H1 (cell line): ENCODE results near the gene TOM1L2. TPM values are rescaled to one million over a fixed set of nuclear protein-coding genes. Genes with fewer than 3 reads are reported as not detected.

Source experiments
- CTCF ChIA-PET: fragments of 300-600 bp; sonication (Branson Sonifier 250); formaldehyde crosslinking; loops from one replicate; lab custom pipeline; 2021; ENCODE audit not compliant: partially characterized antibody; lab: Charles Lee
- POLR2A ChIA-PET: fragments of 300-600 bp; sonication (Branson Sonifier 250); formaldehyde crosslinking; loops from one replicate; lab custom pipeline; 2021; ENCODE audit warnings: inconsistent platforms; ENCODE audit not compliant: partially characterized antibody; lab: Charles Lee
- DNase-seq, 2 experiments: peaks; one replicate each; pipeline versions ENCODE4 v3.0.0 to v3.0.0-alpha.2; 2010 to 2022; ENCODE audit warnings: low spot score in 2 of 2, low read depth in 1 of 2, mixed read lengths in 1 of 2
- FAIRE-seq: peaks from 2 replicates; lab custom pipeline; 2011; peaks lifted over from hg19 to GRCh38; lab: Jason Lieb, UNC
- H2AFZ ChIP-seq: 2 replicates; pipeline ENCODE4 v1.8.1; 2012; ENCODE audit warnings: low read length, inconsistent platforms
- H2AK5ac ChIP-seq: 2 replicates; pipeline ENCODE4 v1.6.1; 2013; ENCODE audit warnings: low read depth, low read length
- H2BK120ac ChIP-seq: replicated peaks from 2 replicates; pipeline ENCODE3; 2013; ENCODE audit warnings: low read depth, low read length, inconsistent platforms
- H2BK12ac ChIP-seq: 2 replicates; pipeline ENCODE4 v1.6.1; 2013; ENCODE audit warnings: low read depth, low read length
- H2BK15ac ChIP-seq: 2 replicates; pipeline ENCODE4 v1.6.1; 2013; ENCODE audit warnings: low read length
- H2BK20ac ChIP-seq: 2 replicates; pipeline ENCODE4 v1.6.1; 2013; ENCODE audit warnings: low read length
- H2BK5ac ChIP-seq: 2 replicates; pipeline ENCODE4 v1.6.1; 2013; ENCODE audit warnings: low read depth, low read length
- H3K14ac ChIP-seq: 2 replicates; pipeline ENCODE4 v1.6.1; 2013; ENCODE audit warnings: inconsistent platforms; ENCODE audit not compliant: insufficient read length
- H3K18ac ChIP-seq: 2 replicates; pipeline ENCODE4 v1.6.1; 2013; ENCODE audit warnings: low read length; ENCODE audit errors: extremely low read depth
- H3K23ac ChIP-seq: 2 replicates; pipeline ENCODE4 v1.6.1; 2013; ENCODE audit warnings: inconsistent platforms; ENCODE audit not compliant: insufficient read length
- H3K23me2 ChIP-seq: 2 replicates; pipeline ENCODE4 v1.6.1; 2013; ENCODE audit warnings: low read depth, low read length
- H3K27ac ChIP-seq: 2 replicates; pipeline ENCODE4 v1.6.1; 2011; ENCODE audit warnings: low read depth, low read length, inconsistent platforms
- H3K27me3 ChIP-seq, 4 experiments: replicated peaks in 1 of 4; 1 replicate in 1 of 4; 2 replicates in 3 of 4; pipeline versions ENCODE4 v1.6.1 to v1.8.1; 2011 to 2013; ENCODE audit warnings: low read length in 3 of 4, mild to moderate bottlenecking in 3 of 4, inconsistent platforms in 2 of 4, mixed read lengths in 2 of 4, moderate library complexity in 1 of 4; ENCODE audit not compliant: control insufficient read depth in 3 of 4, insufficient read depth in 3 of 4; ENCODE audit errors: extremely low read depth in 1 of 4
- H3K36me3 ChIP-seq, 4 experiments: 2 replicates each; pipeline versions ENCODE4 v1.6.1 to v1.8.1; 2011 to 2013; ENCODE audit warnings: mild to moderate bottlenecking in 4 of 4, low read length in 3 of 4, moderate library complexity in 2 of 4, control low read depth in 1 of 4, inconsistent platforms in 1 of 4; ENCODE audit not compliant: insufficient read depth in 4 of 4, control insufficient read depth in 2 of 4
- H3K4ac ChIP-seq: replicated peaks from 2 replicates; pipeline ENCODE3; 2013; ENCODE audit warnings: low read length, low read depth, mixed read lengths, inconsistent platforms; ENCODE audit not compliant: insufficient read length
- H3K4me1 ChIP-seq, 4 experiments: replicated peaks in 1 of 4; 1 replicate in 1 of 4; 2 replicates in 3 of 4; pipeline versions ENCODE4 v1.6.1 to v1.8.1; 2011 to 2013; ENCODE audit warnings: low read length in 3 of 4, inconsistent platforms in 2 of 4, mixed read lengths in 1 of 4; ENCODE audit not compliant: insufficient read depth in 4 of 4, control insufficient read depth in 3 of 4
- H3K4me2 ChIP-seq, 2 experiments: 2 replicates each; pipeline versions ENCODE4 v1.6.1 to v1.8.1; 2011 to 2013; ENCODE audit warnings: low read depth in 2 of 2, low read length in 2 of 2, control low read depth in 1 of 2, inconsistent platforms in 1 of 2, mild to moderate bottlenecking in 1 of 2; ENCODE audit not compliant: insufficient read depth in 1 of 2
- H3K4me3 ChIP-seq, 4 experiments: fragments of 200-600, 300-600 bp in 1 of 4; sonication (generic), shearing (Covaris generic), sonication (Bioruptor Twin) in 1 of 4; 2 replicates each; pipeline versions ENCODE4 v1.5.1 to v1.8.1; 2011 to 2016; ENCODE audit warnings: low read length in 4 of 4, low read depth in 3 of 4, control low read depth in 2 of 4, inconsistent platforms in 2 of 4, mild to moderate bottlenecking in 2 of 4, mixed read lengths in 1 of 4, moderate library complexity in 1 of 4; ENCODE audit not compliant: insufficient read depth in 2 of 4; ENCODE audit errors: extremely low read depth in 1 of 4
- H3K56ac ChIP-seq: replicated peaks from 2 replicates; pipeline ENCODE3; 2013; ENCODE audit warnings: low read depth, mild to moderate bottlenecking, mixed read lengths, low read length, inconsistent platforms; ENCODE audit not compliant: insufficient read length
- H3K79me1 ChIP-seq: 2 replicates; pipeline ENCODE4 v1.6.1; 2013; ENCODE audit warnings: low read depth, low read length, control low read depth
- H3K79me2 ChIP-seq, 2 experiments: 2 replicates each; pipeline versions ENCODE4 v1.6.1 to v1.8.1; 2012 to 2013; ENCODE audit warnings: low read length in 2 of 2, mild to moderate bottlenecking in 2 of 2, inconsistent platforms in 1 of 2; ENCODE audit not compliant: insufficient read depth in 2 of 2, control insufficient read depth in 1 of 2
- H3K9ac ChIP-seq, 4 experiments: replicated peaks in 1 of 4; 1 replicate in 1 of 4; 2 replicates in 3 of 4; pipeline versions ENCODE4 v1.6.1 to v1.8.1; 2011 to 2013; ENCODE audit warnings: low read depth in 3 of 4, low read length in 3 of 4, control low read depth in 2 of 4, mild to moderate bottlenecking in 2 of 4, moderate library complexity in 2 of 4, inconsistent platforms in 1 of 4; ENCODE audit errors: extremely low read depth in 1 of 4
- H3K9me3 ChIP-seq, 2 experiments: 2 replicates each; pipeline versions ENCODE4 v1.6.1 to v1.8.1; 2012 to 2013; ENCODE audit warnings: mild to moderate bottlenecking in 2 of 2, moderate library complexity in 2 of 2, control low read depth in 1 of 2, inconsistent platforms in 1 of 2, low read depth in 1 of 2, low read length in 1 of 2, mixed read lengths in 1 of 2; ENCODE audit not compliant: insufficient read depth in 2 of 2
- H4K20me1 ChIP-seq, 2 experiments: replicated peaks in 1 of 2; 2 replicates each; pipeline versions ENCODE3 to v1.8.1; 2011 to 2013; ENCODE audit warnings: inconsistent platforms in 2 of 2, low read length in 2 of 2, mild to moderate bottlenecking in 1 of 2; ENCODE audit not compliant: insufficient read depth in 2 of 2, control insufficient read depth in 1 of 2
- H4K5ac ChIP-seq: 2 replicates; pipeline ENCODE4 v1.6.1; 2013; ENCODE audit warnings: low read length, low read depth, mixed read lengths, inconsistent platforms; ENCODE audit not compliant: insufficient read length
- H4K8ac ChIP-seq: 2 replicates; pipeline ENCODE4 v1.8.0; 2013; ENCODE audit warnings: mild to moderate bottlenecking, moderate library complexity, low read length, inconsistent platforms; ENCODE audit not compliant: insufficient read depth; ENCODE audit errors: extremely low read depth
- H4K91ac ChIP-seq: replicated peaks from 2 replicates; pipeline ENCODE3; 2013; ENCODE audit warnings: low read length, mixed read lengths, inconsistent platforms; ENCODE audit not compliant: insufficient read length
- KDM1A ChIP-seq: fragments of 200-600, 300-600 bp; sonication (generic); IDR thresholded peaks from 2 replicates; pipeline ENCODE4 v1.7.1; 2016; ENCODE audit warnings: mild to moderate bottlenecking, low read length, borderline replicate concordance
- RBBP5 ChIP-seq: IDR thresholded peaks from 2 replicates; pipeline ENCODE4 v1.7.1; 2012; ENCODE audit warnings: low read depth, mild to moderate bottlenecking, inconsistent platforms, low read length, moderate library complexity, borderline replicate concordance
- WGBS, 2 experiments: shearing (Covaris generic) in 1 of 2; methylation state at CpG; one replicate each; pipeline versions ENCODE4 v1.1.6 to v1.1.7; 2013 to 2015; ENCODE audit warnings: low lambda C conversion rate in 2 of 2, mixed read lengths in 2 of 2, inconsistent platforms in 1 of 2, low coverage in 1 of 2, missing lambda C conversion rate in 1 of 2; ENCODE audit not compliant: insufficient replicate concordance in 2 of 2, insufficient coverage in 1 of 2, insufficient read length in 1 of 2; ENCODE audit errors: extremely low coverage in 1 of 2, missing lambda C conversion rate in 1 of 2; 5-methylcytosine and 5-hydroxymethylcytosine counted together
- polyA plus RNA-seq, 7 experiments: library from polyadenylated mRNA; depleted of rRNA in 3 of 7; stranded (reverse) in 5 of 7; unstranded in 2 of 7; fragments of >200 nt in 5 of 7; fragments of 200-250 nt in 2 of 7; gene quantifications; 1 replicate in 5 of 7; 2 replicates in 1 of 7; 4 replicates in 1 of 7; pipeline versions ENCODE4 v1.2.1 to v1.2.3, GENCODE V29; 2011 to 2013; ENCODE audit warnings: missing spikeins in 2 of 7, mixed read lengths in 2 of 7
- total RNA-seq: library from RNA; stranded (reverse); fragmentation: NEBNext Ultra II Directional; extraction: Animal tissue kit (Norgen Biotek cat#: 25700); gene quantifications from 2 replicates; pipeline ENCODE4 v1.2.1, GENCODE V29; 2021

TOM1L2 gene
- total and polyA plus RNA-seq, 2 of the 8 experiments (the other 6 are each of a cell fraction or from before 2014, with no cell fraction given) = 2.0 to 3.4 TPM

DNA sequence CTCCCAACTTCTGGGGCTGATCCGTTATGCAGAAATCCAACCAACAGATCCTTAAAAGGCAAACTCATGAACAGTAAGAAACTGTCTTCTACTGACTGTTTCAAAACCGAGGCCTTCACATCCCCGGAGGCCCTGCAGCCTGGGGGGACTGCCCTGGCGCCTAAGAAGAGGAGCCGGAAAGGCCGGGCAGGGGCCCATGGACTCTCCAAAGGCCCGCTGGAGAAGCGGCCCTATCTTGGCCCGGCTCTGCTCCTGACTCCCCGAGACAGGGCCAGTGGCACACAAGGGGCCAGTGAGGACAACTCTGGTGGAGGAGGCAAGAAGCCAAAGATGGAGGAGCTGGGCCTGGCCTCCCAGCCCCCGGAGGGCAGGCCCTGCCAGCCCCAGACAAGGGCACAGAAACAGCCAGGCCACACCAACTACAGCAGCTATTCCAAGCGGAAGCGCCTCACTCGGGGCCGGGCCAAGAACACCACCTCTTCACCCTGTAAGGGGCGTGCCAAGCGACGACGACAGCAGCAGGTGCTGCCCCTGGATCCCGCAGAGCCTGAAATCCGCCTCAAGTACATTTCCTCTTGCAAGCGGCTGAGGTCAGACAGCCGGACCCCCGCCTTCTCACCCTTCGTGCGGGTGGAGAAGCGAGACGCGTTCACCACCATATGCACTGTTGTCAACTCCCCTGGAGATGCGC lies 174.9 kb downstream of the TOM1L2 start:
- no peak overlapping the region for H2BK12ac ChIP-seq
- WGBS, 2 experiments = 94% methylated on average over 29 of the region's 30 CpGs; no CpG with 5 or more reads in 1 of the 2 experiments
- TF ChIP-seq RBBP5 = no peak
- 0 out of 2 replicates have a peak, but pooled peaks have one; percentile 24 for TF ChIP-seq KDM1A
- H2BK20ac ChIP-seq = no peak overlapping the region
- no peak overlapping the region for H2BK15ac ChIP-seq
- no peak overlapping the region for H3K56ac ChIP-seq
- H3K18ac ChIP-seq = no peak overlapping the region
- H4K8ac ChIP-seq = no peak overlapping the region
- no peak overlapping the region for H2BK5ac ChIP-seq
- H4K5ac ChIP-seq = no peak overlapping the region
- no peak overlapping the region for H3K4me3 ChIP-seq
- H2AK5ac ChIP-seq = no peak overlapping the region
- no peaks in the 10 kb centered on the region for H3K36me3 ChIP-seq
- ChIA-PET POLR2A (interaction anchor here (1.3 to 1.4 kb wide), 2 partner anchors 12 to 39 kb away, joined by 4 to 5 read pairs; partner anchors contain the start of gene SREBF1), CTCF (interaction anchor here (0.9 to 2.6 kb wide), 4 partner anchors 12 to 58 kb away, joined by 3 to 10 read pairs (median 4); no protein-coding TSS in a partner anchor)
- H3K79me1 ChIP-seq = no peaks in the 10 kb centered on the region
- FAIRE-seq (no peak), DNase-seq (no peak)
- H4K91ac ChIP-seq = no peak overlapping the region
- no peak overlapping the region for H3K4ac ChIP-seq
- no peak overlapping the region for H2BK120ac ChIP-seq
- H3K27ac ChIP-seq = no peak overlapping the region
- H3K4me2 ChIP-seq = no peak overlapping the region
- H3K14ac ChIP-seq = no peak overlapping the region
- H3K4me1 ChIP-seq = peaks cover under 1 to 18% (median 8%) of the 10 kb centered on the region in 4 experiments
- H3K23me2 ChIP-seq = no peaks in the 10 kb centered on the region; the same call in 1 of the 2 replicates
- H2AFZ ChIP-seq = no peak overlapping the region
- no peaks in the 10 kb centered on the region for H3K9me3 ChIP-seq
- H3K79me2 ChIP-seq = no peaks in the 10 kb centered on the region
- no peak overlapping the region for H3K23ac ChIP-seq
- H3K9ac ChIP-seq = no peak overlapping the region
- H4K20me1 ChIP-seq = peaks cover 0 to under 1% of the 10 kb centered on the region in 2 experiments
- H3K27me3 ChIP-seq = peaks cover 0 to 16% (median 7%) of the 10 kb centered on the region in 4 experiments; a peak in 4 of 7 replicates
